ENCODE measurements around the gene TAP1.

The TAP1 gene

DNA sequence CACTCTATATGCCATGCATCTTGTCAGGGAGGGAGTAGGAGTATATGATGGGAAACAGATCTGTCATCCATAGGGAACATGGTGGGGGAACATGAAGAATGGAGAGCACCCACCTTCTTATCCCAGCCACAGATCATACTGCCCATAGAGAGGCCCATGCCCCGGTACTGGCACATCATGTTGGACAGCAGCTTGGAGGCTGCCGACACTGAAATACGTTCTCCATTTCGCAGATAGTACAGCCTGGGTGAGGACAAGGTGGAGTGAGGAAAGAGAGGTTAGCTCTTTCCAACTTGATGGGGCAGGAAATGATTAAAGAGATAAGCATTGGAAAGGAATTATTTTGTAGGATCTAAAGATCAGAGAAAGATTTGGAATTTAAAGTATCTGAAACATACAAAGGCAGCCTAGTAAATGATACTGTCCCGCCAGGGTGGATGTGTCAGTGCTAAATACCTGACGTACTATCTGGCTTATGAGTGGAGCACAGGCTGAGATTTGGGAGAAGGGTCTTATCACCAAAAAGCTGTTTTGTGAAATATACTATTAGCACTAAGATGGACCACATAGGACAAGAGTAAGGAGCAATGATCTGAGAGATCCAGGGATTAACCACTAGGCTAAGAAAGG, 11.4 kb downstream of the TAP1 start:
- DNase-seq (ENCODE audit: low read depth in 2 of 2): no peak

DNA sequence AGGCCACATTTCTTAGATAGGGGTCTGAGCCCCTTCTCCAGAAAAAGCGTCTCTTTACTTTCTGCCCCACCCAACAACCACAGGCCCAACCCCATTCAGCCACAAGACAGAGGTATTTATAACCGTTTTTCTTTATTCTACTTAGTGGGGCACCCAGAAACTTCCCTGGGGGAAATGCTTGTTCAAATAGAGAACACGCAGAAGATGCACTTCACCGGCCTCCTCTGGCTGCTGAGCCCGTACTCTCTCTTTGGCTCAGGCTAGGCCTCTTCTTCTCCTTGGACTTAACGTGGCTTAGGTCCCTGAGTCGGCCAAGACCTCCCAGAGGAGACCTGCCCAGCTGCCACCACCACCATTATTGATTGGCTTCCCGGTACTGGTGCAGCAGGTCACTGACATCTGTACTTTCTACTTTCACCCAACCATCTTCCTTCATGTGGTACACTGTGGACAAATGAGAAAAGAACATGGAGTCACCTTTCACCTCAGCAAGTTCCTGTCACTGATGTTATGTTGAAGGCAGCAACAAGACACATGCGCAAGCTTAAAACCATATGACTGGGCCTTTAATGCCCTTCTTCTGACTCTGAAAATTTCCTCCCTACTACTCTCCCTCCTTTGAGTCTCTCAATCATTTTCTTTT, 12.8 kb downstream of the TAP1 start:
- DNase-seq (ENCODE audit: low read depth in 2 of 2): peak in 1 of 2 experiments; percentile 48

DNA sequence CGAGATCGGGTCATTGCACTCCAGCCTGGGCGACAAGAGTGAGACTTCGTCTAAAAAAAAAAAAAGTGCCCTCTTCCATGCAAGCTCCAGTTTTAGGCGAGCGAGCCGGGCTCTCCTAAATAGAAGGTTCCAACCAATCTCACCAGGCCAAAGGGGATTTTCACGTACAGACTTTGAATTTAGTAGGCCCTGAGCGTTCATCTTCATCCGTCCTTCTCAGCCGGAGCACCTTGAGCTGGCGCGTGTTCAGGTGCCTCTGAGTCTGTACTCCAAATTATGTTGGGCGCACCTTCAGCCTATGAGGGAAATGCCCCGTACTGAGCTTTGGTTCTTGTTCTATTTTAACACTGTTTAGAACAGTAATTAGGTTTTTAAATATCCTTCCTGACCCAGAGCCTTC, 14.1 kb downstream of the TAP1 start:
- no peak for DNase-seq (ENCODE audit: low read depth in 2 of 2)

DNA sequence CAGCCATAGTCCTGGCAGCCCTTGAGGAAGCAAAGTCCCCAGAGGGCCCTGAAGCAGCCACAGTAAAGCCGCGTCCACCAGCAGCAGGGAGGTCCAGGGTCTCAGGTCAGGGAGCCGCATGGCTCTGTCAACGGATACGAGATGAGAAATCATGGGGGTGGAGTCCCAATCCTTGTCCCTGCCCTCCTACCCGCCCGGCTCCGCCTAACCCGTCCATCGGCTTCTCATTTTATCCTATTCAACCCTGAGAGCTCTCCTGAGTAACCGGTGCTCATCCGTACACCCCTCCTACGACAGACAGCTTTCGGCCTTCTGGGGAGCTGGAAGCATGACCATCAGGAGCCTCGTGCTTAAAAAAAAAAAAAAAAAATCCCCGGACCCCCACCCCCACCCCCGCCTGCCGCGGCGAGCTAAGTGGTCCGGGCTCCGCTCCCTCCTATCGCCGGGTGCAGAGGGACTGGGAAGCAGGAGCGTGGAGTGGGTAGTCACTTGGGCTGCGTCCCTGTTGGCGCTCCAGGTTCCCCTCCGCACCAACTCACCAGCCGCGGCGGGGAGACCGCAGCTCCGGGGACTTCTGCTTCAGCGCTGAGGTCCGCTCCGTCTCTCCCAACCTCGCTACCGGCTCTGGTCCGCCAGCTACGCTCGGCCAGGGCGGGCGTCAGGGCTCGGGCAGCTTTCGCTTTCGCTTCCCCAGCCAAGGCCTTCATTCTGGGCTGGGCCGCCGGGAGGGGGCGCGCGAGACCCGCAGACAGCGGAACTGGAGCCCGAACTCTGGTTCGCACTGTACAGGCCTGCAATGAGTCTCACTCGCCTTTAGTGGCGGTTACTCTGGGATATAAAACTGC, 15.2 kb downstream of the TAP1 start, which contains the start of gene TAP2:
TSS of gene TAP2 (minus strand) at position 626 of the 845 bp plus-strand sequence. CDS start at position 120, 506 bp downstream.
- DNase-seq (ENCODE audit: low read depth in 2 of 2): peak; percentile 95 to 97

DNA sequence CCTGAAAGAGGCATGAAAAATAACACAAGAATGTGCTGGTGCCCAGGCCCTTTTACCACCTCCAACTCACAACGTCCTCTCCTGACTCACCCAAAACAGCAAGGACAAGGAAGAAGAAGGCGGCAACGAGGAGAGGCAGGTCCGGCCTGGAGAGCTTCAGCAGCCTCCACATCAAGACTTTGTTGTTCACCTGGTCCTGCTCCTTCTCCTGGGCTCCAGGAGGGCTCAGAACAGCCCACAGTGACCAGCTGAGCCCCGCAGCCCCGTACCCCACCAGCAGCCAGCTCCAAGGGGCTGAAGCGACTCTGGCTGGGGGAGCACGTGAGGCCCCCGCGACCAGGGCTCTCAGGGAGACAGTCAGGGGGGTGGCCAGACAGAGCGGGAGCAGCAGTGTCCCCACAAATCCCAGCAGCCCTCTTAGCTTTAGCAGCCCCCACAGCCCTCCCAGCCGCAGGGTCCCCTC, 15.8 kb downstream of the TAP1 start:
- DNase-seq (ENCODE audit: low read depth in 2 of 2): no peak

DNA sequence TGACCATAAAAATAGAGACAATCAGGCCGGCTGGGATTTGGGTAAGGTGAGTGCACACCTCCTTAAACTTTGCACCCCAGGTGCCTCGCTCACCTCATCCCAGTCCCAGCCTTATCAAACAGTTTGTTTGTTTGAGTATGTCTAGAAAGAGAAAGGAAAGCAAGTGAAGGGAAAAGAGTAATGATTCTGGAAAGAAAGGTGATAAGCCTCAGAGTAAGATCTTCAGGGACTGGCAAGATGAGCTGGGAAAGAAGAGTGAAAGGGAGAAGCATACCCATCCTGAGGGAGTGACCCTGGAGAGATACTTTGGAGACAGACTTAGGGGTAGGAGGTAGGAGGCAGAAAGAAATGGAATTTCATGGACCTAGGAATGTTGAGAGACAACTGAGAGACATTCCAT, 16.6 kb downstream of the TAP1 start:
- DNase-seq (ENCODE audit: low read depth in 2 of 2): no peak

DNA sequence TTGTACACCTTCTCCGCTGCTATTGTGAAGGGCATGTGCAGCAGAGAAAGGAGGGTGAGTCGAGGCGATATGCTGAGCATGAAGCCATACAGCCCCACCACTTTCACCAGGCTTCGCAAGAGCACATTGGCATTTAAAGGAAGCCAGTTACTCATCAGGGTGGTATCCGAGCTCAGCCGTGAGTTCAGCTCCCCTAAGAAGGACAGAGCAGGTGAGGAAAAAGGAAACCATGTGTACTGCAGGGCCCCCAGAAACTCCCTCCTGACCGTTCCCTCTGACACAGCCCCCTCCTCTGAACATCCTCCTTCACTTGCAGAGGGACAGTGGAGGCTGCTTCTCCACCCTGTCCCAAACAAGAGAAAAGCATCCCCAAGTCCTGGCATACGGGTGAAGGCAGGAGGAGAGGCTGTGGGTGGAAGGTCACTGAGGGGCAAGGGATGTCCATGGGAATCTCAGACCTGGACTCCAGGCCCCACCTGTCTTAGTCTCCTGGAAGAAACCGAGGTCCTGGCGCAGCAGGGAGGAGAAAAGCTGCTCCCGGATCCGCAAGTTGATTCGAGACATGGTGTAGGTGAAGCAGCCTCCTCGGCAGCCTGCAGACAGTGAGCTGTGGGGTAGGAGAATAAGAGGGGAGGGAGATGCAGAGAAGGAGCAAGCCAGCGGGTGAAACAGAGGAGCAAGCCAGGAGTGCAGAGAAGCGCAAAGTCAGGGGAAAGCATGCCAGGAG, 18.2 kb downstream of the TAP1 start:
- DNase-seq (ENCODE audit: low read depth in 2 of 2): no peak

DNA sequence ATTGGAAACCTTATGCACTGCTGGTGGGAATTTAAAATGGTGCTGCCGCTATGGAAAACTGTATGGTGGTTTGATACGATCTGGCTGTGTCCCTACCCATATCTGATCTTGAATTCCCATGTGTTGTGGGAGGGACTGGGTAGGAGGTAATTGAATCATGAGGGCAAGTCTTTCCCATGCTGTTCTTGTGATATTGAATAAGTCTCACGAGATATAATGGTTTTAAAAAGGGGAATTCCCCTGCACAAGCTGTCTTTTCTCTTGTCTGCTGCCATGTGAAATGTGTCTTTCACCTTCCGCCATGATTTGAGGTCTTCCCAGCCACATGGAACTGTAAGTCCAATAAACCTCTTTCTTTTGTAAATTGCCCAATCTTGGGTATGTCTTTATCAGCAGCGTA, 19.8 kb downstream of the TAP1 start:
- DNase-seq (ENCODE audit: low read depth in 2 of 2): no peak

DNA sequence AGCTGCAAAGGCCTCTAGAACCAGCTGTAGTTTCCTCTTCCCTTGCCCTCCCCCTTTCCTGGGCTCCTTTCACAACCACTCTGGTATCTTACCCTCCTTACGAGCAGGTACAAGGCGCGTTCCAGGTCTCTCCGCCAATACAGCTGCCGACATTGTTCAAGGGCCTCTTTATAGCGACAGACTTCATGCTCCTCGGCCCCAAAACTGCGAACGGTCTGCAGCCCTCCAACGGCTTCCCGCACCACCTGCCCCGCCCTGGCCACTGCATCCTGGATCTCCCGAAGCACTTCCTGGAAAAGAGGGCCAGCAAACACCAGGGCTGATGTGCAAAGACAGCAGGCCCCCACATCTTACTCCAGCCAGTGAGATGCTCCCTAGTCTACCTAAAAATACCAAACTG, 21.0 kb downstream of the TAP1 start:
- DNase-seq (ENCODE audit: low read depth in 2 of 2): no peak

DNA sequence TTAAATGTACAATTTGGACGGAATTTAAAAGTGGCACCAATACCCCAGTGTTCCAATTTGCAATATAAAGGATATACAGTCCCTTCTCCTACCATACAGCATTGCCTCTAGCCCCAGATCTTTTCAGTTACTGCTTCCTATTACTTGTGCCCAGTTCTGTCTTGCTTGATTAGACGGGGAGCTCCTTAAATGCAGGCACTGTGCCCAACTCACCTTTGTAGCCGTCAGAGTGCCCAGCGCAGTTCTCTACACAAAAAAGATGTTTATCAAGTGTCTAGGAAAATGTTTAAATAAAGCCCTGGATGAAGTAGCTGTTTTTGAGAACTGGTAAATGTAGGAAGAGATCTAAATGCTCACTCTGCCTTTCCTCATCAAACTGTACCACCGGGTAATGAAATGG, 22.6 kb downstream of the TAP1 start:
- DNase-seq (ENCODE audit: low read depth in 2 of 2): no peak

DNA sequence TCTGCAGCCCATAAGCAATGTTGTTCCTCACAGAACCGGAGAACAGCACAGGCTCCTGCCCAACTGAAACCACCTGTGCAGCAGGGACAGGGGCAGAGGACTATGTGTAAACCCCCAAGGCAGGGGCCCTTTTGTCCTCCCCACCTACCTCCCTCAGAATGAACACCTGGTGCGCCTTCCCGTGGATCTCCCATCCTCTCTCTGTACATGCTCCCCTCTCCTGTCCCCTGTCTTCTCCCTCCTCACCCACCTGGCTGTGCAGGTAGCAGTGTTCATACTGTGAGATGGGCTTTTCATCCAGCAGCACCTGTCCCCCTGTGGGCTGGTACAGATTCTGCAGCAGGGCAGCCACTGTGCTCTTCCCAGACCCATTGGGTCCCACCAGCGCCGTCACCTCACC, 23.5 kb downstream of the TAP1 start:
- DNase-seq (ENCODE audit: low read depth in 2 of 2): no peak

DNA sequence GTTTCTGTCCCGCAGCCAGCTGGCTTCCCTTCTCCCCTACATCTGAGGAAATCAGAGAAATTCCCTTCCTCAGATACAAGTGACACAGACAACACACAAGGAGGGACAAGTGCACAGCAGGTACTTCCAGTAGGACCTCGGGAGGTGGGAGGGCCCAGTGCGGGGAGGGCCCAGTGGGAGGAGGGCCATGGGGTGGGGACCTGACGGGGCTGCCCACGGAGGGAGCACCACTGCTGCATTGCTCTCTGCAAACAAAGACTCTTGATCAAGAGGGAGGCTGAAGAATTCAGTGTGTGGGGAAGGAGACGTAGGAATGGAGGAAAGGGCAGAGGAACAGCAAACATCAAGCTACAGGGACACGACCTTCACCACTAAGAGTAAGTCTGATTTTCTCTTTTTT, 24.0 kb downstream of the TAP1 start:
- no peak for DNase-seq (ENCODE audit: low read depth in 2 of 2)

DNA sequence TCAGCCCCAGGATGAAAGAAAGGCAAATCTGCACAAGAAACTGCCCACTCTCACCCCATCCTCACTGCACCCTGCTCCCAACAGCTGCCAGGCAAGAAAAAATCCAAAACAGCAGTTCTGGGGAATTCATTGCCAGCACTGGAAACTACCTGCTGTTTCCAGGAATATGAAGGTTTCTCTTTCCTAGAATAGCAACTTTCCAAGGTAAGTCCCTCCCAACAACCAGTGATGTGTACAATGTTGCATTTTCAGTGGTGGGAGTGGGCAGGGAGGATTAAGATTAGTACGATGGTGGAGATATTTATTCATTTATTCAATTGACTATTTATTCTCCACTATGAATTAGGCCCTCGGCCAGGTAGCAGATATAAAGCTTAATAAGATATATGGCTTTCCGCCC, 26.5 kb downstream of the TAP1 start:
- DNase-seq (ENCODE audit: low read depth in 2 of 2): no peak

DNA sequence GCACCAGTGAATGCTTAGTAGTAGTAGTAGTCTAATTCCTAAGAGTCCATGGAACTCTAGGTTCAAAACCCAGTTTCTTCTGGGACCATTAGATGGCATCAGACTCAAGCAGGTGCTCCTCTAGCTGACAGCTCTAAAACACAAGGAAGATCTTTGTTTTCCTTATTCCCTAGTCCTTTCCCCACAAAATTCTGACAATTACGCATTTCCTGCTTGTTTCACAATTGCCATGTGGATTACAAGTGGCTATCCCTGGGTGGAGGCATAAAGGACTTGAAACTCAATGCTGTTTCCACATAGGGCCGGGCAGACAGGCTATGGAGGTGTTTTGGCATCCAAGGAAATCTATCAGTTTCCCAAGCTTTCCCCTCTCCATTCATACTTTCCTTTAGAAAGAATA, 27.5 kb downstream of the TAP1 start:
- DNase-seq (ENCODE audit: low read depth in 2 of 2): no peak

DNA sequence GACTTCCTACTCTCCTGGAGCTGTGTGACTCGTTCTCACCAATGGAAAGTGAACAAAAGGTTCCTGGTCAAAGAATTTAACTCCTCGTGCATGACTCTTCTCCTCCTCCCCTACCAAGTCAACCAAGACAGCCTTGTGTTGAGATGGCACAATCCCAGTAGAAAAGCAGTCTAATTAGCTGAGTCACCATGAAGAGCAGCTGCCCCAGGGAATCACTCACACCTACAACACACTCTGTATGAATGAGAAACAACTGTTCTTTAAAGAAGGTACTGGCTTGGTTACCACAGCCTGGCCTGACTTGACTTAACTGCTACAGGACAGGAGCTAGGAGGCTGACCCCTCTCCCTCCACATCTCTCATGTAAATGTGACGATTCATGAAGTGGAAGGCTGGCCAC, 33.8 kb downstream of the TAP1 start:
- no peak for DNase-seq (ENCODE audit: low read depth in 2 of 2)

DNA sequence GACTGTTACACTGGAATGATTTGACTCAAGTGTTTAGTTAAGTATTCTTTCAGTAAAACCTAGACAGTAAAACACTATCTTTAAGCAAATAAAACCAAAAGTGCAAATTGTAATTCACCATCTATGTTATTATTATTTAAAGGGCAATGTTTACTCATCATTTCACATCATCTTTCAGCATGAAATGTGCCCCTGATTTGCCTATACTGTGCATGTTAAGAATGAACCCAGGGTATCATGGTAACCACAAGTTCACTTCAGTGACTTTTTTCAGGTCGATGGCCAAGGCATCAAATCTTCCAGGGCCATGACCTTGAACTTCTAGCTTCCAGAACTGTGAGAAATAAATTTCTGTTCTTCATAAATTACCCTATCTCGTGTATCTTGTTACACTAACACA, 34.6 kb downstream of the TAP1 start:
- no peak for DNase-seq (ENCODE audit: low read depth in 2 of 2)

DNA sequence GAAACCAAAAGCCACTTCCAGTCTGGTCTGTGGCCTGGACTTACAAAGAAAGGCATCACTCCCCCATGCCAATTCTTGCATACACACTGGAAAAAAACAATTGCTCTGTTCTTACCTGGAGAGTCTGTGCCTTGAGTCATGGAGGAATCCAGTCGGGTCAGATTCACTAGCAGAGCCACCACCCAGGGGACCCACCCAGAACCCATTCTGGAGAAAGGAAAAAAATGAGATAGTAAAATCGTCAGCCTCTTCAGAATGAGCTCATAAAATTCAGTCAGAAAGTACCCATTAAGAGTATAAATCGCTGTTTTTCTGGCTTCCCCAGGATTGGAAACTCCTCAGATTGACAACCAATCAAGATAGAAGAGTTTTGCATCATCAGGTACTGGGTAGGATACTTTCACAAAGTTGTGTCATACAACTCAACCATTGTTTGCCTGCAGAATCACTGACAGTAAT, 36.7 kb downstream of the TAP1 start, which contains the start of gene HLA-DOB:
TSS of gene HLA-DOB (minus strand) at position 257 of the 459 bp plus-strand sequence. CDS start at position 206, 51 bp downstream.
- no peak for DNase-seq (ENCODE audit: low read depth in 2 of 2)

DNA sequence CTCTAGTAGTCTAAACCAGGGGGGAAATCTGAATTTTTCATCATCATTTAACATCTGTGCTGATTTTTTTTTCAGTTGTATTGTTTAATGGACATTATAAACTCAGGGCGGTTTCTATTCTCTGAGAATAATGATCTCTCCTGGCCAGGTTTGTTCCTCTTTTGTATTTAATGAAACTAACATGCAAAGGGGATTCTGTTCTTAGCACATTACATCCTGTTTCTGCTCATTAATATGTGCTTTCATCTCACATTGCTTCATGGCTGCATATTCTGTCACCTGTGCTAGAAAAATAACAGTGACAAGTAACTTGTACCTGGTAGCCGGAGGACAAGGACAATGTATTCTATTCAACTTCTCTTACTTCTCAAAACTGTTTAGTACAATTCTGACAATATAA, 37.5 kb downstream of the TAP1 start:
- DNase-seq (ENCODE audit: low read depth in 2 of 2): no peak

DNA sequence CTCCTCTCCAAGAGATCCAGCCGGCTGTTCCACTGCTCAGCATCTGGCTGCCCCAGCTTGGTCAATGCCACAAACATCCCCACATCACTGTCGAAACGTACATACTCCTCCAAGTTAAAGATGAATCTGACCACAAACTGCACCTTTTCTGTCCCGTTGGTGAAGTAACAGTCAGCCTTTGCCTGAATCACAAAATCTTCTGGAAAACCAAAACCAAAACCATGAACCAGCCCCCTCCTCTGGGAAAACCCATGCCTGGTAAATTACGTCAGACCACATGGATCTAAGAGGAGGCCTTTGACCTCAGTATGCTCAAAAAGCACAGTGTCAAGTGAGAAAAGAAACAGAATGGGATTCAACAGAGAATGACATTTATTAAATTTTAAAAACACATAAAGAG, 38.4 kb downstream of the TAP1 start:
- DNase-seq (ENCODE audit: low read depth in 2 of 2): no peak

DNA sequence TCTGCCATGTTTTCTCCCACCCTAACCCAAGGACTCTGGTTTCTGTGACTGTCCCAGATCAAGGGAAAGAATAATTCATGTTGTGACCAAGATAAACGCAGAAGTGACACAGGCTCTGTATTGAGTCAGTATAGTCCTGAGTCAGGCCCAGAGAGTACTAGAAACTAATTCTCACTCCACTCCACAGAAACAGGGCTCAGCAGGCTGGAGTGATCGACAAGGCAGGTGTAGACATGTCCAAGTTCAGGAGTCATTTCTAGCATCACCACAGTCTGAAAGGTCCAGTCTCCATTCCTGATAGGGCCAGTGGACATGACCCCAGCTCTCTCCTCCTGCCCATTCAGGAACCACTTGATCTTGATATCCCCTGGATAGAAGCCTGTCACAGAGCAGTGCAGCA, 39.4 kb downstream of the TAP1 start:
- DNase-seq (ENCODE audit: low read depth in 2 of 2): no peak

DNA sequence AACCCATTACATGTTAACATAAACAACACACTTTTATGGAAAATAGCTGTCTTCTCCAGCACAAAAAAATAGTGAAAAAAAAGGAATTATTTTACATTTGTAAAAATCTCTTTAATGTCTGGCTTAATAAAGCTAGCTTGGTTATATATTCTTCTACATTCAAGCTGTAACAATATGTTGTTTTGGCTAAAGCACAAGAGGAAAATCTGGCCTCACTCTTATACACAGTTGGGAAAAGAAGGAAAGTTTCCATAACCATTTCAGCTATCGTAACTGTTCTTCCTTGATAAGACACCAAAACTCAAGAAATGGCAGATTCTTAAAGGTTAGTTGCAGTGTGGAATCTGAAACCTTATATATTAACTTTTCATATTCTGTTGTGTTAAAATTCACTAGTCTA, 44.3 kb downstream of the TAP1 start:
- DNase-seq (ENCODE audit: low read depth in 2 of 2): no peak

DNA sequence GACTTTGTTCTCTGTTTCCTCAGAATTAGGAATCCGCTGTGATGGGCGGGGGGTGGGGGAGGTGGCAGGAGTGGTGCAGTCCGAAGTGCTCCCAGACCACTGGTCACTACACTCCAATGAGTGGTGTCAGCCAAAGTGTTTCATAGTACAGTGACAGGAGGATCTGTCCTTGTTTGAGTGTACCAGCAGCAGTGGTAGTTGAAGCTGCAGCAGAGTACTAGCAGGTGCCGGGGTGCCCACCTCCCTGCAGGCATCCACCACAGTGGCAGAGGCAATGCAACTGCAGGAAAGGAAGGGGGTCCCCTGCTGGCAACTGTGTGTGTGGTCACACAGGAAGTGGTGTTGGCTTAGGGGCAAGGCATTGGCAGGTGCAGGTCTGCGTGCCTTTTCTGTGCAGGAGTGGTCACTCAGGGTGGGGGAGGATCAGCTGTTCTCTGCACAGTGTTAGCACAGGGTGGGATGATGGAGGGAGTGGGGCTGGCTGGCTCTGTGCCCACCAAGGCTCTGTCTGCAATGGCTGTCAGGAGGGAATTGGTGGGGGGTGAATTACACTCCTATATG, 46.4 kb downstream of the TAP1 start:
- DNase-seq (ENCODE audit: low read depth in 2 of 2): no peak

All from stimulated activated CD4-positive, alpha-beta T cell treated with anti-CD3 and anti-CD28 coated beads, Interleukin-12 subunit alpha, Interleukin-12 subunit beta, amount 100 ng/mL, for 24 hours (primary cell).